ENCODE measurements around the gene SH3GL1.

Gene SH3GL1

DNA sequence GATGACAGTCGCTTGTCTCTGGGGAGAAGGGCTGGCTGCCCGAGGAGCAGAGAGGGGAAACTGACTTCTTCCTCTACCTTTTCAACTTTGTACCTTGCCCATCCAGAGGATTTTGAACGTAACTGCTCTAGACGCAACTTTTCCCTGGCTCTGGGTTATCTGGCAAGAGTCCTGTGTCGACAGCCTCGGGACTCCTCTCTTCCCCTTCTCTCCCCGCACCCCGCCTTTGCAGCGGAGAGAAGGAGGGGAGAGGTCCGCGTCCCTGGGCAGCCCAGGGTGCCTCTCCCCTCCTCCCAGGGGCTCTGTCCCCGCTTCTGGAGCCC is 574 bp downstream of the SH3GL1 start:
- WGBS, 2 experiments: 1% methylated on average over 12 of the region's 12 CpGs
- Histone ChIP-seq H3K27ac (ENCODE audit: insufficient read depth, low read depth, low read length, poor library complexity, severe bottlenecking) (no peak overlapping the region), H3K36me3 (ENCODE audit: control insufficient read depth, insufficient read depth, low read length) (no peaks in the 10 kb centered on the region), H3K4me3 (ENCODE audit: insufficient read depth, low read depth, low read length) (peak overlapping the region; percentile 89), H3K27me3 (ENCODE audit: control insufficient read depth, insufficient read depth, low read length, poor library complexity, severe bottlenecking) (no peaks in the 10 kb centered on the region), H3K4me1 (ENCODE audit: control insufficient read depth, insufficient read depth, low read length) (peaks cover 32% of the 10 kb centered on the region), H3K9me3 (ENCODE audit: control insufficient read depth, low read length) (no peaks in the 10 kb centered on the region)

GRCh38 chr19:4396949-4397783 is 3.2 kb downstream of the SH3GL1 start:
- H3K4me1 ChIP-seq (ENCODE audit: control insufficient read depth, insufficient read depth, low read length): peaks cover 48% of the 10 kb centered on the region

GRCh38 chr19:4393947-4394590 is 6.3 kb downstream of the SH3GL1 start:
- H3K36me3 ChIP-seq (ENCODE audit: control insufficient read depth, insufficient read depth, low read length): no peaks in the 10 kb centered on the region
- no peaks in the 10 kb centered on the region for H3K9me3 ChIP-seq (ENCODE audit: control insufficient read depth, low read length)
- H3K4me3 ChIP-seq (ENCODE audit: insufficient read depth, low read depth, low read length): no peak overlapping the region
- no peaks in the 10 kb centered on the region for H3K27me3 ChIP-seq (ENCODE audit: control insufficient read depth, insufficient read depth, low read length, poor library complexity, severe bottlenecking)
- peaks cover 73% of the 10 kb centered on the region for H3K4me1 ChIP-seq (ENCODE audit: control insufficient read depth, insufficient read depth, low read length)
- H3K27ac ChIP-seq (ENCODE audit: insufficient read depth, low read depth, low read length, poor library complexity, severe bottlenecking): peak overlapping the region; percentile 89
- 29 to 31% methylated on average over 8 of the region's 8 CpGs for WGBS, 2 experiments

More at GRCh38 chr19:4396949-4397783, 3.2 kb downstream of the SH3GL1 start:
- Histone ChIP-seq H3K36me3 (ENCODE audit: control insufficient read depth, insufficient read depth, low read length) (no peaks in the 10 kb centered on the region), H3K9me3 (ENCODE audit: control insufficient read depth, low read length) (no peaks in the 10 kb centered on the region), H3K27ac (ENCODE audit: insufficient read depth, low read depth, low read length, poor library complexity, severe bottlenecking) (no peak overlapping the region), H3K4me3 (ENCODE audit: insufficient read depth, low read depth, low read length) (no peak overlapping the region), H3K27me3 (ENCODE audit: control insufficient read depth, insufficient read depth, low read length, poor library complexity, severe bottlenecking) (no peaks in the 10 kb centered on the region)
- 90 to 92% methylated on average over 15 of the region's 15 CpGs for WGBS, 2 experiments

DNA sequence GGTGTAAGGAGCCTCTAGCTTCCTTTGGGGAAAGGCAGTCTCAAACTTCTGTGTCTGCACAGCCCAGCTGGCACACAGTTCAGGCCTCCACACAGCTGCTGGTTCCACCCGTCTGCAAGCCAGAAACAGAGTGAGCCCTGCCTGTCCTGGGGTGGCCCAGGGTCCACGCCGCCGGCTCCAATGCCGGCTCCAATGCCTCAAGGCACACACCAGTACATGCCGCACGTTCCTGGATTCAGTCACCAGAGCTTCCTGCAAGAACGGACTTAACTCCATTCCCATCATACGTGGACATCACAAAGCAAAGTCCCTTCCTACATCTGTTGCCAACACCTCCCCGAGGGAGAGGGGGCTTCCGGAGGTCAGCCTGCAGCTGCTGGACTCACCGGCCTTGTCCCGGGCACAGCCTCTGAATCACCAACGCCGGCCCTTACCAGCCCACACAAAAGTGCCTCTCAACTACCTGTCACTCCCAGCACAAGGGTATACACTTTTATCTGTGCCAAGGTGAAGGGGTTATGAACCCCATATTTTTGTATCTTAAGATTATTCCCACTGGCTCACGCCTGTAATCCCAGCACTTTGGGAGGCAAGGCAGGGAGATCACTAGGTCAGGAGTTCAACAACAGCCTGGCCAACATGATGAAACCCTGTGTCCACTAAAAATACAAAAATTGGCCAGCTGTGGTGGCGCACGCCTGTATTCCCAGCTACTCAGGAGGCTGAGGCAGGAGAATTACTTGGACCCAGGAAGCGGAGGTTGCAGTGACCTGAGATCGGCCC is 8.5 kb downstream of the SH3GL1 start:
- H3K27ac ChIP-seq (ENCODE audit: insufficient read depth, low read depth, low read length, poor library complexity, severe bottlenecking): peak overlapping the region; percentile 93
- H3K9me3 ChIP-seq (ENCODE audit: control insufficient read depth, low read length): no peaks in the 10 kb centered on the region
- no peaks in the 10 kb centered on the region for H3K27me3 ChIP-seq (ENCODE audit: control insufficient read depth, insufficient read depth, low read length, poor library complexity, severe bottlenecking)
- no peaks in the 10 kb centered on the region for H3K36me3 ChIP-seq (ENCODE audit: control insufficient read depth, insufficient read depth, low read length)
- no peak overlapping the region for H3K4me3 ChIP-seq (ENCODE audit: insufficient read depth, low read depth, low read length)
- peaks cover 82% of the 10 kb centered on the region for H3K4me1 ChIP-seq (ENCODE audit: control insufficient read depth, insufficient read depth, low read length)
- WGBS, 2 experiments: 85 to 87% methylated on average over 20 of the region's 20 CpGs

- 79 to 80% methylated on average over 9 of the region's 9 CpGs for WGBS, 2 experiments
- H3K27ac ChIP-seq (ENCODE audit: insufficient read depth, low read depth, low read length, poor library complexity, severe bottlenecking): peak overlapping the region; percentile 93
- no peaks in the 10 kb centered on the region for H3K36me3 ChIP-seq (ENCODE audit: control insufficient read depth, insufficient read depth, low read length)
- H3K4me3 ChIP-seq (ENCODE audit: insufficient read depth, low read depth, low read length): no peak overlapping the region
- peaks cover 80% of the 10 kb centered on the region for H3K4me1 ChIP-seq (ENCODE audit: control insufficient read depth, insufficient read depth, low read length)
- no peaks in the 10 kb centered on the region for H3K9me3 ChIP-seq (ENCODE audit: control insufficient read depth, low read length)
- no peaks in the 10 kb centered on the region for H3K27me3 ChIP-seq (ENCODE audit: control insufficient read depth, insufficient read depth, low read length, poor library complexity, severe bottlenecking)
Observed at GRCh38 chr19:4391306-4391693, 9.0 kb downstream of the SH3GL1 start.

DNA sequence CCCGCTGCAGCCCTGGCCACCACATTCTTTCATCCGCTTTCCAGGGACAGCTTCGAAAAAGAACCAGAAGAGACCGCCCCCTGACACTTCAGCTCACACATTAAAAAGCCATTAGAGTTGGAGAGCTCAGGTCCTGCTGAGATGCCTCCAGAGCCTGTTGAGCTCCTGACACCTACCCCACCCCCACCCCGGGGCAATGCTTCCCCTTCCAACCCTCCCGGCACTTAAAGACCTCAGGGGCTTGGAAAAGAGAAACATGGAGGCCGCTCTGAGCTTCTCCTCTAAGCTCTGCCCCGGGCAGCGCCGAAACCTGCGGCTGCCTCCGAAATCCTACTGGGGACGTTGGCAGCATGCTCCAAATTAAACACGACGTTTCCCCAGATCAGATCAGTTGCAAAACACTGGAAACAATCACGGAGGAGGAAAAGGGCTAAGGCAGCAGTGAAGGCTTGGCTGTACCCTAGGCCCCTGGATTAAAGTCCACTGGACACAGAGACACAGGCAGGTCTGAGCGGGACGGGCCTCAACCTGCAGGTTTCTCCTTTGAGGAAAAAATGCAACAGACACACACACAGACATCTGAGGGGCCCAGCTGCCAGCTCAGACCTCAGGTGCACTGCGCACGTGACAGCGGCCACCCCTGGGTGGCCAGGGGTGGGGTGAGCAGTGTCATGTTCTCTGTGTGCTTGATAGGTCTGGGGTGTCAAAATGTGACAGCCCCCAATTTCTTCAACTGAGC is 9.6 kb downstream of the SH3GL1 start:
- Histone ChIP-seq H3K4me3 (ENCODE audit: insufficient read depth, low read depth, low read length) (peak overlapping the region; percentile 18), H3K4me1 (ENCODE audit: control insufficient read depth, insufficient read depth, low read length) (peaks cover 84% of the 10 kb centered on the region), H3K27ac (ENCODE audit: insufficient read depth, low read depth, low read length, poor library complexity, severe bottlenecking) (peak overlapping the region; percentile 93), H3K9me3 (ENCODE audit: control insufficient read depth, low read length) (no peaks in the 10 kb centered on the region), H3K27me3 (ENCODE audit: control insufficient read depth, insufficient read depth, low read length, poor library complexity, severe bottlenecking) (no peaks in the 10 kb centered on the region), H3K36me3 (ENCODE audit: control insufficient read depth, insufficient read depth, low read length) (no peaks in the 10 kb centered on the region)
- 13 to 15% methylated on average over 21 of the region's 21 CpGs for WGBS, 2 experiments

- Histone ChIP-seq H3K27me3 (ENCODE audit: control insufficient read depth, insufficient read depth, low read length, poor library complexity, severe bottlenecking) (no peaks in the 10 kb centered on the region), H3K9me3 (ENCODE audit: control insufficient read depth, low read length) (no peaks in the 10 kb centered on the region), H3K4me1 (ENCODE audit: control insufficient read depth, insufficient read depth, low read length) (peaks cover 87% of the 10 kb centered on the region), H3K27ac (ENCODE audit: insufficient read depth, low read depth, low read length, poor library complexity, severe bottlenecking) (peak overlapping the region; percentile 93), H3K4me3 (ENCODE audit: insufficient read depth, low read depth, low read length) (peak overlapping the region; percentile 11), H3K36me3 (ENCODE audit: control insufficient read depth, insufficient read depth, low read length) (no peaks in the 10 kb centered on the region)
- 48 to 54% methylated on average over 12 of the region's 12 CpGs for WGBS, 2 experiments
Observed at GRCh38 chr19:4390017-4390566, 10.3 kb downstream of the SH3GL1 start.

- Histone ChIP-seq H3K4me1 (ENCODE audit: control insufficient read depth, insufficient read depth, low read length) (peaks cover 82% of the 10 kb centered on the region), H3K27me3 (ENCODE audit: control insufficient read depth, insufficient read depth, low read length, poor library complexity, severe bottlenecking) (no peaks in the 10 kb centered on the region), H3K36me3 (ENCODE audit: control insufficient read depth, insufficient read depth, low read length) (no peaks in the 10 kb centered on the region), H3K27ac (ENCODE audit: insufficient read depth, low read depth, low read length, poor library complexity, severe bottlenecking) (peak overlapping the region; percentile 93), H3K9me3 (ENCODE audit: control insufficient read depth, low read length) (no peaks in the 10 kb centered on the region), H3K4me3 (ENCODE audit: insufficient read depth, low read depth, low read length) (no peak overlapping the region)
- 76% methylated on average over 17 of the region's 17 CpGs for WGBS, 2 experiments
Observed at GRCh38 chr19:4389511-4390016, 10.8 kb downstream of the SH3GL1 start.

- Histone ChIP-seq H3K4me1 (ENCODE audit: control insufficient read depth, insufficient read depth, low read length) (peaks cover 76% of the 10 kb centered on the region), H3K4me3 (ENCODE audit: insufficient read depth, low read depth, low read length) (no peak overlapping the region), H3K36me3 (ENCODE audit: control insufficient read depth, insufficient read depth, low read length) (no peaks in the 10 kb centered on the region), H3K27me3 (ENCODE audit: control insufficient read depth, insufficient read depth, low read length, poor library complexity, severe bottlenecking) (no peaks in the 10 kb centered on the region), H3K27ac (ENCODE audit: insufficient read depth, low read depth, low read length, poor library complexity, severe bottlenecking) (no peak overlapping the region), H3K9me3 (ENCODE audit: control insufficient read depth, low read length) (no peaks in the 10 kb centered on the region)
- 90 to 94% methylated on average over 9 of the region's 9 CpGs for WGBS, 2 experiments
Observed at GRCh38 chr19:4389064-4389375, 11.3 kb downstream of the SH3GL1 start.

Data from ectodermal cell (in vitro differentiated cells).